ENCODE measurements around the gene NR4A1. TPM values are rescaled to one million over a fixed set of nuclear protein-coding genes. Genes with fewer than 3 reads are reported as not detected.

Gene NR4A1
- total RNA-seq, 1 experiment from 2014 or later = 90.7 TPM

DNA sequence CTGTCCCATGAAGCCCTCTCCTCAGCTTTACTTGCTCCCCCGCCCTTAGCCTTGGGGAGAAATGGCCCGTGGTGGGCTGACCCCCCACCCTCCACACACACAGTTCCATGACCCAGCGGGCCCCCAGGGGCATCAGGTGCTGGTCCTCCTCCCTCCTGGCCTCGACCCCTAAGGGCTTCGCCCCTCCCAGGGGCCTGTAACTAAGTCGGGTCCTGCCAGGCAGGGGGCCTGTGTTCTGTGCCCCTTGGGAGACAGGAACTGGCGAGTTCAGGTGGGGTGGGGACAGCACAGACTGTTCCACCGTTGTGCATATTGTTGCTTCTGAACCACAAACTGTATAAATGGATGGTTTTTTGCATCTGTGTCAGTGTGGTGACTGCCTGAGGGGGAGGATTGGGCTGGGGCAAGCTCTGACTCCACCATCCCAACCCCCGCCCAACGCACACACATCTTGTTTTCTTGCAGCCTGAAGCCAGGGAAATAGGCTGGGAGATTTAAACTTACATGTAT is 35.7 kb upstream of the NR4A1 start:
- Histone ChIP-seq H4K20me1 (ENCODE audit: low read length) (no peaks in the 10 kb centered on the region), H3K9me2 (replicated peaks; ENCODE audit: low read length) (no peaks in the 10 kb centered on the region), H3K27ac (ENCODE audit: low read length) (no peak overlapping the region), H3K79me2 (ENCODE audit: low read length) (no peaks in the 10 kb centered on the region), H3K9me3 (ENCODE audit: low read length) (no peaks in the 10 kb centered on the region), H3K4me1 (ENCODE audit: insufficient read depth, low read length) (no peaks in the 10 kb centered on the region), H3K9ac (ENCODE audit: low read length) (no peak overlapping the region), H3K4me2 (ENCODE audit: low read length) (no peak overlapping the region), H3K4me3 (ENCODE audit: low read length) (no peak overlapping the region), H2AFZ (ENCODE audit: low read length) (no peak overlapping the region), H3K27me3 (ENCODE audit: low read length) (no peaks in the 10 kb centered on the region), H3F3A (ENCODE audit: low read length, unreplicated experiment) (no peaks in the 10 kb centered on the region), H3K36me3 (ENCODE audit: low read depth, low read length) (no peaks in the 10 kb centered on the region)
- intact Hi-C loops (cut with micrococcal nuclease) = no loop called here
- BruUV-seq (replicated peaks) = no TSS peak
- CTCF ChIA-PET = no interaction called here
- no peak for DNase-seq
- ATAC-seq = no peak
- POLR2A ChIA-PET (ENCODE audit: unreplicated experiment) = no interaction called here
- TF ChIP-seq, protein P1, sequence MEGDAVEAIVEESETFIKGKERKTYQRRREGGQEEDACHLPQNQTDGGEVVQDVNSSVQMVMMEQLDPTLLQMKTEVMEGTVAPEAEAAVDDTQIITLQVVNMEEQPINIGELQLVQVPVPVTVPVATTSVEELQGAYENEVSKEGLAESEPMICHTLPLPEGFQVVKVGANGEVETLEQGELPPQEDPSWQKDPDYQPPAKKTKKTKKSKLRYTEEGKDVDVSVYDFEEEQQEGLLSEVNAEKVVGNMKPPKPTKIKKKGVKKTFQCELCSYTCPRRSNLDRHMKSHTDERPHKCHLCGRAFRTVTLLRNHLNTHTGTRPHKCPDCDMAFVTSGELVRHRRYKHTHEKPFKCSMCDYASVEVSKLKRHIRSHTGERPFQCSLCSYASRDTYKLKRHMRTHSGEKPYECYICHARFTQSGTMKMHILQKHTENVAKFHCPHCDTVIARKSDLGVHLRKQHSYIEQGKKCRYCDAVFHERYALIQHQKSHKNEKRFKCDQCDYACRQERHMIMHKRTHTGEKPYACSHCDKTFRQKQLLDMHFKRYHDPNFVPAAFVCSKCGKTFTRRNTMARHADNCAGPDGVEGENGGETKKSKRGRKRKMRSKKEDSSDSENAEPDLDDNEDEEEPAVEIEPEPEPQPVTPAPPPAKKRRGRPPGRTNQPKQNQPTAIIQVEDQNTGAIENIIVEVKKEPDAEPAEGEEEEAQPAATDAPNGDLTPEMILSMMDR (conservative IDR thresholded peaks at IDR 0.05; ENCODE audit: low read depth, low read length) = no peak
- no peak for TF ChIP-seq EZH2phosphoT487 (IDR thresholded peaks at IDR 0.05; ENCODE audit: borderline replicate concordance, low read length)
- no peak for TF ChIP-seq EZH2 (IDR thresholded peaks at IDR 0.05; ENCODE audit: low read length, unreplicated experiment)

DNA sequence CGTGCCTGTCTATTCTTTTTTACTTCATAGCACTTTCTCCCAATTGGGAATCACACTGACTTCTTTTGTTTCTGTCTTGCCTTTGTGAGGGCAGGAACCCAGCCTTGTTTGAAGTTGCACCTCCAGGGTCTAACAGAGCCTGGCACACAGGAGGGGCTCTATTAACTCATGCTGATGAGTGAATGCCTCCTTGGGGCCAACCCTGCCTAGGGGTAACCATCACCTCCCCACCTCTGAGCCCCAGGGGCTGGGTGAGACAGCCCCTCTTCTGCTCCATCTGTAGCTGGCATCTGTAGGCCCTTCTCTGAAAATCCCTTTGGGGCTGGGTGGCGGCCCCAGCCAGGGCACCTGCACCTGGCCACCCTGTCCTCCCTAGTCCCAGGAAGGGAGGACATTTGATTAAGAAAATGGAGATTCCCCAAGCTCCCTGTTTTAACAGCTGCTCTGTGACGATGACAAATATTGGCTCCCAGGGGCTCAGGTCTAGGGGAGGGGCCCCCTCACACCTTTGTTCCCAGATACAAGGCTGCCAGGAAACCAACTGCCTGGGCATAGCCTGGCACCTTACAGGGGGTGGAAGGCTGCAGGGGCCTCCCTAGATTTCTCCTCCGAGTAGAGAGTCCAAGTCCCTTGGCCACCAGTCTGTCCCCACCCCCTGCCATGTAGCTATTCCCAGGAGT is 32.7 kb upstream of the NR4A1 start:
- H3K9ac ChIP-seq (ENCODE audit: low read length) = no peak overlapping the region
- DNase-seq (no peak), ATAC-seq (no peak)
- no peak for TF ChIP-seq EZH2 (IDR thresholded peaks at IDR 0.05; ENCODE audit: low read length, unreplicated experiment)
- TF ChIP-seq, protein P1 (conservative IDR thresholded peaks at IDR 0.05; ENCODE audit: low read depth, low read length) = no peak
- no peak for TF ChIP-seq EZH2phosphoT487 (IDR thresholded peaks at IDR 0.05; ENCODE audit: borderline replicate concordance, low read length)
- no peaks in the 10 kb centered on the region for H3K9me2 ChIP-seq (replicated peaks; ENCODE audit: low read length)
- no peak overlapping the region for H3K27ac ChIP-seq (ENCODE audit: low read length)
- H3K4me1 ChIP-seq (ENCODE audit: insufficient read depth, low read length) = peaks cover 7% of the 10 kb centered on the region
- no peak overlapping the region for H2AFZ ChIP-seq (ENCODE audit: low read length)
- no peaks in the 10 kb centered on the region for H3F3A ChIP-seq (ENCODE audit: low read length, unreplicated experiment)
- H3K27me3 ChIP-seq (ENCODE audit: low read length) = no peaks in the 10 kb centered on the region
- intact Hi-C loops (cut with micrococcal nuclease) = no loop called here
- H3K79me2 ChIP-seq (ENCODE audit: low read length) = no peaks in the 10 kb centered on the region
- no peaks in the 10 kb centered on the region for H3K36me3 ChIP-seq (ENCODE audit: low read depth, low read length)
- POLR2A ChIA-PET (ENCODE audit: unreplicated experiment) = no interaction called here
- CTCF ChIA-PET = interaction anchor here (1.0 kb wide), 1 partner anchor 15 kb away, joined by 3 read pairs; no protein-coding TSS in a partner anchor
- no peaks in the 10 kb centered on the region for H4K20me1 ChIP-seq (ENCODE audit: low read length)
- no TSS peak for BruUV-seq (replicated peaks)
- no peak overlapping the region for H3K4me2 ChIP-seq (ENCODE audit: low read length)
- no peak overlapping the region for H3K4me3 ChIP-seq (ENCODE audit: low read length)
- no peaks in the 10 kb centered on the region for H3K9me3 ChIP-seq (ENCODE audit: low read length)

DNA sequence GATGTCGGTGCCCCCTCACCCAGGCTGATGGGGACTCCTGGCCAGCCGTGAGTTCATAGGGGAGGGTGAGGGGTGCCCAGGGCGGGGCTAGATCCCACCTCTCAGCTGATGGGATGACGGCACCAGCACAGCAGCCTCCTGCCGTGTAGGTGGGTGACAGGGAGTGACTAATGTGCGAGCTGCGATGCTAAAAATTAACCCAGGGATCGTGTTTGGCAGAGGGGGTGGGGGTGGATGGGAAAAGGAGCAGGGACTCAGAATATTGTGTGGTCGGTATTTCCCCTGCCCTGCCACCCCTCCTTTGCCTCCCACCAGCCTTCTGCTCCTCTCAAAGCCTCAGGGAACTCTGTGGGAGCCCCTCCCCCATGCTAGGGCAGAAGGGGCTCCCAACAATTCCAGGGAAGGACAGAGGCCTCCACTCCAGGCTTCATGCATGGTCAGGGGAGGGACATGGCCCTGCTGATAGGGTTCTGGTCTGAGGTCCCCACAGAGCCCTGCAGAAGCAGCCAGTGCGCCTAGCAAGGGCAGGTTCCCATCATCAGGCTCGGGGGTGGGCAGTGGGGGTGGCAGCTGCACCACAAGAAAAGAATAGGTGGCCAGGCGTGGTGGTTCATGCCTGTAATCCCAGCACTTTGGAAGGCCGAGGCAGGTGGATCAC is 32.0 kb upstream of the NR4A1 start:
- Histone ChIP-seq H3K27me3 (ENCODE audit: low read length) (no peaks in the 10 kb centered on the region), H3F3A (ENCODE audit: low read length, unreplicated experiment) (no peaks in the 10 kb centered on the region), H3K4me1 (ENCODE audit: insufficient read depth, low read length) (peaks cover 11% of the 10 kb centered on the region), H3K4me2 (ENCODE audit: low read length) (no peak overlapping the region), H3K9ac (ENCODE audit: low read length) (no peak overlapping the region), H3K36me3 (ENCODE audit: low read depth, low read length) (no peaks in the 10 kb centered on the region), H2AFZ (ENCODE audit: low read length) (no peak overlapping the region), H3K9me2 (replicated peaks; ENCODE audit: low read length) (no peaks in the 10 kb centered on the region), H3K4me3 (ENCODE audit: low read length) (no peak overlapping the region), H4K20me1 (ENCODE audit: low read length) (no peaks in the 10 kb centered on the region), H3K27ac (ENCODE audit: low read length) (no peak overlapping the region), H3K79me2 (ENCODE audit: low read length) (no peaks in the 10 kb centered on the region), H3K9me3 (ENCODE audit: low read length) (no peaks in the 10 kb centered on the region)
- TF ChIP-seq, protein P1 (conservative IDR thresholded peaks at IDR 0.05; ENCODE audit: low read depth, low read length) = no peak
- TF ChIP-seq EZH2 (IDR thresholded peaks at IDR 0.05; ENCODE audit: low read length, unreplicated experiment) (no peak), EZH2phosphoT487 (IDR thresholded peaks at IDR 0.05; ENCODE audit: borderline replicate concordance, low read length) (no peak)
- no peak for DNase-seq
- BruUV-seq (replicated peaks) = no TSS peak
- intact Hi-C loops (cut with micrococcal nuclease) = no loop called here
- ChIA-PET CTCF (interaction anchor here (1.0 to 1.9 kb wide), 2 partner anchors 15 kb away, joined by 3 to 9 read pairs; no protein-coding TSS in a partner anchor), POLR2A (ENCODE audit: unreplicated experiment) (no interaction called here)
- no peak for ATAC-seq
